Esophagus muscularis mucosa (tissue), 4 donors: ENCODE data around the gene ZNF311. TPM values are rescaled to one million over a fixed set of nuclear protein-coding genes. Genes with fewer than 3 reads are reported as not detected.
A peak's percentile ranks its signal among the peaks of the same experiment; 100 is the strongest.

Experiments used
- DNase-seq: peaks from one replicate; pipeline ENCODE4 v3.0.0-alpha.2; 2017; ENCODE audit errors: extremely low spot score
- H3K27ac ChIP-seq, 4 donors: fragments of 200-600 bp; sonication (generic); replicated peaks in 1 of 4; 1 replicate in 3 of 4; 2 replicates in 1 of 4; pipeline ENCODE4 v1.5.1; 2016 to 2019; ENCODE audit warnings: mild to moderate bottlenecking in 1 of 4
- H3K27me3 ChIP-seq, 4 donors: fragments of 200-600 bp; sonication (generic); one replicate each; pipeline versions ENCODE4 v1.5.1 to v1.6.0; 2016 to 2019
- H3K36me3 ChIP-seq, 4 donors: fragments of 200-600 bp; sonication (generic); one replicate each; pipeline ENCODE4 v1.5.1; 2016 to 2019
- H3K4me1 ChIP-seq, 4 donors: fragments of 200-600 bp; sonication (generic); one replicate each; pipeline ENCODE4 v1.5.1; 2016 to 2019
- H3K4me3 ChIP-seq, 4 donors: fragments of 200-600 bp; sonication (generic); 1 replicate in 2 of 4; 2 replicates in 2 of 4; pipeline ENCODE4 v1.5.1; 2016 to 2019; ENCODE audit warnings: mild to moderate bottlenecking in 4 of 4, moderate library complexity in 1 of 4
- H3K9me3 ChIP-seq, 4 donors: fragments of 200-600 bp; sonication (generic); 1 replicate in 3 of 4; 2 replicates in 1 of 4; pipeline ENCODE4 v1.5.1; 2016 to 2019
- EP300 ChIP-seq: sonication (generic); formaldehyde crosslinking; IDR thresholded peaks from one replicate; pipeline ENCODE4 v1.6.1; 2017; ENCODE audit warnings: antibody characterized with exemption
- POLR2A ChIP-seq: fragments of 450-650 bp; IDR thresholded peaks from one replicate; pipeline ENCODE4 v1.6.1; 2017; ENCODE audit warnings: antibody characterized with exemption, moderate library complexity, mild to moderate bottlenecking, low read depth
- POLR2AphosphoS5 ChIP-seq, 2 donors: sonication (generic); formaldehyde crosslinking; IDR thresholded peaks; one replicate each; pipeline ENCODE4 v1.6.1; 2017; ENCODE audit warnings: antibody characterized with exemption in 2 of 2
- WGBS: methylation state at CpG from one replicate; pipeline ENCODE4 v1.1.5; 2018; 5-methylcytosine and 5-hydroxymethylcytosine counted together
- intact Hi-C: fragments of 100-400 bp; cut with DNase I; formaldehyde crosslinking; loops from one replicate; pipeline ENCODE4 v1.15.1; 2023
- total RNA-seq, 4 donors: library from RNA; depleted of rRNA; stranded (reverse); fragments of >200 nt; gene quantifications; one replicate each; pipeline versions ENCODE4 v1.1.0 to v1.2.1, GENCODE V29; 2016
- TF ChIP-seq, protein P1 (sequence below), 3 experiments: fragments of 200-600 bp in 2 of 3; fragments of 450-650 bp in 1 of 3; sonication (generic) in 2 of 3; IDR thresholded peaks; one replicate each; pipeline ENCODE4 v1.5.1; 2017 to 2019; ENCODE audit warnings: antibody characterized with exemption in 3 of 3, mild to moderate bottlenecking in 2 of 3, moderate library complexity in 1 of 3

The ZNF311 gene
- 1 to 10 TPM in 1 of 4 donors, under 1 TPM in 3; 0.17 to 1.7 (median 0.53) TPM for total RNA-seq

DNA sequence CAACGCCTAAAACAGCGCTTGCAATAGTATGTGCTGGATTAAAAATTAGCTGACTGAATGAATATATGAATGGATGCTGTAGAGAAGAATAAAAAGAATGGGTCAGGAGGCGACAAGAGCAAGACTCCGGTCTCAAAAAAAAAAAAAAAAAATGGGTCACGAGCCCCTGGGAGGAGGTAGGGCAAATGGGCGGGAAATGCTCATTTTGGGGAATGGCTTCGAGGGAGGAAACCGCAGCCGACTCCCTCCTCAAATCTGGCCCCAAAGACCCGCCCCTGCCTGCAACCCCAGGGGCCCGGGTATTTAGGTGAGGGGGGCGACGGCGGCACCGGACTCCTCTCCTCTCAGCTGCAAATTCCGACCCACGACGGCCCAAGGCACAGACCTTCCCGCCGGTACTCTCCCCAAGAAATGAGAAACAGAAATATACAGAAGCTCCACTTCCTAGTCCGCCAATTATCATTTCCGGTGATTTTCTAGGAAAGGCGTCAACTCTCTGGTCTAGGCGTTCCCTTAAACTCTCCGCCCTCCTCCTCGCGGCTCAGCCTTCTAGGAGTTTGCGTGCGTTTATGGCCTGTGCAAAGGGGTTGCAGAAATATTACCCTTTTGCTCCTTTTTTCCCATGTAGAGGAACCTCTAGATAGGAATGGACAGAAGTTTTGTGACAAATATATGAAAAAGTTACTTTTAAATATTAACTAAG, at the start of gene ZNF311:
ZNF311 (minus strand) TSS at position 133 of the 703 bp plus-strand sequence. CDS start 1,361 bp downstream, outside the sequence.
- WGBS, result 11% methylated on average over 29 of the region's 29 CpGs
- TF ChIP-seq POLR2AphosphoS5 (IDR thresholded peaks at IDR 0.05), result peak; percentile 53 to 62
- no peak for TF ChIP-seq EP300
- Histone ChIP-seq H3K4me1 (peaks cover 0 to 13% (median 3%) of the 10 kb centered on the region in 4 donors), H3K9me3 (no peaks in the 10 kb centered on the region), H3K27ac (peak within 1 kb of the TSS; percentile 44 to 76 (median 66)), H3K4me3 (peak within 1 kb of the TSS; percentile 62 to 80 (median 64)), H3K27me3 (no peaks in the 10 kb centered on the region), H3K36me3 (no peaks in the 10 kb centered on the region)
- no peak for DNase-seq
- intact Hi-C loops, result no loop called here

DNA sequence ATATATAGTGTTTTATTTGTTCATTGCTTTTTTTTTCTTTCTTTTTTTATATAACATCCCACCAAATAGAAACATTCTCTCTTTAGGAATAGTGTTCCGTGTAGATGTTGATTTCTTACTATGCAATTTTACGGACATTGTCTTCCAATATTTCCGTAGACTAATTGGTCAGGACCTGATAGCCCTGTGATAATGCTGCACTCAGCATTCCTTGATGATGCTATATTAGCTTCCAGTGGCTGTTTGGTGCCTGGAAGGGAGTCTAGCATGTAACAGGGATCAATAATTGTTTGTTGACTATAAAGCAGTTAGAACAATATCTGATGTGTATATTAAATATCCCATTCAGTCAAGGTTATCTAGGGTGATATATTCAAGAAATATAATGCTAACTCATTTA, 46.6 kb upstream of the ZNF311 start:
- H3K4me3 ChIP-seq, result no peak overlapping the region
- WGBS, result 82% methylated on average over 3 of the region's 3 CpGs

DNA sequence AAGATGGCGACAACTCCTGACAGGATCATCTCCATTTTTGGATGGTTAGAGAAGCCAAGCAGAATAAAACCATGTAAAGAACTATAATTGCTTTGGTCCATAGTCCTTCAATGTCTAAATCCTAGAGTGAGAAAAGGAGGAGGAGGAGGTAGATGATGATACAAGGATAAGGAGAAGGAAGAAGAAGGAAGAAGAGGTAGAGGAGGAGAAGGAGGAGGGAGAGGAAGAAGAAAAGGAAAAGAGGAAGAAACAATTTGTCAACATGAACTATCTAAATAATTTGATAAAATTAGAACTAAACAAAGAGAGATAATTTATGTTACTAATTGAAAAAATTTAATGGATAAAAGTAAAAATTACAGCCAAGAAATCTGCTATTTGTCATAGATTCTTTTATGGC, 40.0 kb upstream of the ZNF311 start, which contains the start of gene OR2W1:
OR2W1 (minus strand) TSS at position 101 of the 400 bp plus-strand sequence; CDS start at position 101, 0 bp downstream.
- H3K36me3 ChIP-seq, result no peaks in the 10 kb centered on the region
- intact Hi-C loops, result no loop called here
- no peak for DNase-seq
- H3K9me3 ChIP-seq, result no peaks in the 10 kb centered on the region
- WGBS, result 87% methylated on average over 1 of the region's 1 CpG
- peaks cover 0 to 6% (median 0%) of the 10 kb centered on the region in 4 donors for H3K27me3 ChIP-seq
- no peak for TF ChIP-seq POLR2AphosphoS5 (IDR thresholded peaks at IDR 0.05)
- TF ChIP-seq, protein P1, sequence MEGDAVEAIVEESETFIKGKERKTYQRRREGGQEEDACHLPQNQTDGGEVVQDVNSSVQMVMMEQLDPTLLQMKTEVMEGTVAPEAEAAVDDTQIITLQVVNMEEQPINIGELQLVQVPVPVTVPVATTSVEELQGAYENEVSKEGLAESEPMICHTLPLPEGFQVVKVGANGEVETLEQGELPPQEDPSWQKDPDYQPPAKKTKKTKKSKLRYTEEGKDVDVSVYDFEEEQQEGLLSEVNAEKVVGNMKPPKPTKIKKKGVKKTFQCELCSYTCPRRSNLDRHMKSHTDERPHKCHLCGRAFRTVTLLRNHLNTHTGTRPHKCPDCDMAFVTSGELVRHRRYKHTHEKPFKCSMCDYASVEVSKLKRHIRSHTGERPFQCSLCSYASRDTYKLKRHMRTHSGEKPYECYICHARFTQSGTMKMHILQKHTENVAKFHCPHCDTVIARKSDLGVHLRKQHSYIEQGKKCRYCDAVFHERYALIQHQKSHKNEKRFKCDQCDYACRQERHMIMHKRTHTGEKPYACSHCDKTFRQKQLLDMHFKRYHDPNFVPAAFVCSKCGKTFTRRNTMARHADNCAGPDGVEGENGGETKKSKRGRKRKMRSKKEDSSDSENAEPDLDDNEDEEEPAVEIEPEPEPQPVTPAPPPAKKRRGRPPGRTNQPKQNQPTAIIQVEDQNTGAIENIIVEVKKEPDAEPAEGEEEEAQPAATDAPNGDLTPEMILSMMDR (IDR thresholded peaks at IDR 0.05), result no peak
- no peak for TF ChIP-seq EP300
- TF ChIP-seq POLR2A, result no peak
- H3K27ac ChIP-seq, result no peak within 1 kb of the TSS
- no peak within 1 kb of the TSS for H3K4me3 ChIP-seq
- no peaks in the 10 kb centered on the region for H3K4me1 ChIP-seq

More for the DNA sequence above, 46.6 kb upstream of the ZNF311 start:
- Histone ChIP-seq H3K9me3 (peaks cover 0 to 8% (median 0%) of the 10 kb centered on the region in 4 donors), H3K27ac (no peak overlapping the region), H3K36me3 (no peaks in the 10 kb centered on the region), H3K4me1 (no peaks in the 10 kb centered on the region), H3K27me3 (no peaks in the 10 kb centered on the region)
- DNase-seq, result no peak
- intact Hi-C loops, result no loop called here
- TF ChIP-seq POLR2AphosphoS5 (IDR thresholded peaks at IDR 0.05), result no peak
- no peak for TF ChIP-seq POLR2A
- TF ChIP-seq, protein P1 (IDR thresholded peaks at IDR 0.05), result no peak
- no peak for TF ChIP-seq EP300

DNA sequence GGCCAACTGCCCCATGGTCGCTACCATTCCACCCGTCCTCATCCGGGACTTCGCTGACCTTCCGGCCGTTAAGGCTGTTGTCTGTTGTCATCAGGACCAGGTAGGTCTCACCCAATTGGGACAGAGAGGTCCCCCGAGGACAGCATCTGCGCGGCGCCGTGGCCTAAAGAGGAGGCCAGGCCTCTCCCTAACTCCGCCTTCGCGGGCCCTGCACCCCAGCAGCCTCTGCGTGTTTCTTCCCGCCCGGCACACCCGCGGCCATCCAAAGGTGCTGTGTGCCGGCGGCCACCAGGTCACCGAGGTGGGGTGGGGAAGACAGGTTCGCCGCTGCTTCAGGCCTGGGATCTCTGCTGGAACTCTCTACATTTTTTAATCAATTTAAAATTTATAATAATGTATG, 30.8 kb upstream of the ZNF311 start:
- no peak overlapping the region for H3K4me3 ChIP-seq
- WGBS, result 92% methylated on average over 24 of the region's 24 CpGs
- H3K36me3 ChIP-seq, result no peaks in the 10 kb centered on the region
- no peaks in the 10 kb centered on the region for H3K27me3 ChIP-seq
- TF ChIP-seq EP300 (no peak), POLR2A (no peak), POLR2AphosphoS5 (IDR thresholded peaks at IDR 0.05) (no peak)
- TF ChIP-seq, protein P1 (IDR thresholded peaks at IDR 0.05), result no peak
- DNase-seq, result no peak
- intact Hi-C loops, result no loop called here
- H3K9me3 ChIP-seq, result no peaks in the 10 kb centered on the region
- no peak overlapping the region for H3K27ac ChIP-seq
- no peaks in the 10 kb centered on the region for H3K4me1 ChIP-seq

DNA sequence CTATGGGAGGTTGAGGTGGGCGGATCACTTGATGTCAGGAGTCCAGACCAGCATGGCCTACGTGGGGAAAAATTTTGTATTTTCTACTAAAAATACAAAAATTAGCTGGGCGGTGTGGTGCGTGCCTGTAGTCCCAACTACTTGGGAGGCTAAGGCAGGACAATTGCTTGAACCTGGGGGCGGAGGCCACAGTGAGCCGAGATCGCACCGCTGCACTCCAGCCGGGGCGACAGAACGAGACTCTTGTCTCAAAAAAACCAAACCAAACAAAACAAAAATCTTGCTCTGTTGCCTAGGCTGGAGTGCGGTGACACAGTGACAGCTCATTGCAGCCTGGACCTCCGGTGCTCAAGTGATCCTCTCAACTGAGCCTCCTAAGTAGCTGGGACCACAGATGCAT, 23.7 kb upstream of the ZNF311 start:
- intact Hi-C loops, result no loop called here
- 86% methylated on average over 13 of the region's 13 CpGs for WGBS
- H3K9me3 ChIP-seq, result no peaks in the 10 kb centered on the region

More for the DNA sequence above, 23.7 kb upstream of the ZNF311 start:
- TF ChIP-seq POLR2A (no peak), EP300 (no peak), POLR2AphosphoS5 (IDR thresholded peaks at IDR 0.05) (no peak)
- TF ChIP-seq, protein P1 (IDR thresholded peaks at IDR 0.05), result no peak
- no peak for DNase-seq
- no peak overlapping the region for H3K27ac ChIP-seq
- H3K4me3 ChIP-seq, result no peak overlapping the region
- peaks cover 0 to 14% (median 7%) of the 10 kb centered on the region in 4 donors for H3K27me3 ChIP-seq
- H3K4me1 ChIP-seq, result no peaks in the 10 kb centered on the region
- no peaks in the 10 kb centered on the region for H3K36me3 ChIP-seq
